ENCODE results near the gene ZNF143.

Gene ZNF143

GRCh38 chr11:9576701-9577381, 116.0 kb downstream of the ZNF143 start:
- no peak for DNase-seq

- no peak for DNase-seq
These were observed 116.7 kb downstream of the ZNF143 start for GRCh38 chr11:9577556-9577955.
